Measurements from ENCODE around the gene CABLES1.

GRCh38 chr18:23226930-23227725, 91.8 kb downstream of the CABLES1 start:
- TF ChIP-seq CTCF (IDR thresholded peaks at IDR 0.05): no peak
- no peak for TF ChIP-seq POLR2A (IDR thresholded peaks at IDR 0.05)

Data from vagina (tissue), 2 donors.